Liver (tissue), 3 donors: ENCODE data around the gene UNKL.

Experiments used
- CTCF ChIP-seq: fragments of 150-350 bp; IDR thresholded peaks from 2 replicates; pipeline ENCODE4 v1.5.1; 2017; ENCODE audit warnings: improper control_type of control experiment, low read depth, low read length; ENCODE audit not compliant: missing input control
- EGR1 ChIP-seq, 2 donors: IDR thresholded peaks; 2 replicates each; pipeline ENCODE4 v1.6.1; 2016 to 2018; ENCODE audit warnings: antibody characterized with exemption in 2 of 2, low read depth in 2 of 2
- GABPA ChIP-seq, 2 donors: IDR thresholded peaks in 1 of 2; conservative IDR thresholded peaks in 1 of 2; 2 replicates each; pipeline ENCODE4 v1.6.1; 2016; ENCODE audit warnings: antibody characterized with exemption in 2 of 2, mild to moderate bottlenecking in 1 of 2, moderate library complexity in 1 of 2
- JUND ChIP-seq, 2 donors: IDR thresholded peaks; 2 replicates each; pipeline ENCODE4 v1.6.1; 2016; ENCODE audit warnings: antibody characterized with exemption in 2 of 2
- MAX ChIP-seq: IDR thresholded peaks from 2 replicates; pipeline ENCODE4 v1.6.1; 2016; ENCODE audit warnings: antibody characterized with exemption
- NR2F2 ChIP-seq: IDR thresholded peaks from 2 replicates; pipeline ENCODE4 v1.6.1; 2016; ENCODE audit warnings: antibody characterized with exemption
- REST ChIP-seq: IDR thresholded peaks from 2 replicates; pipeline ENCODE4 v1.6.1; 2016; ENCODE audit warnings: antibody characterized with exemption, mild to moderate bottlenecking
- RXRA ChIP-seq, 2 donors: IDR thresholded peaks; 2 replicates each; pipeline ENCODE4 v1.6.1; 2017 to 2018; ENCODE audit warnings: antibody characterized with exemption in 2 of 2, mild to moderate bottlenecking in 1 of 2
- SP1 ChIP-seq: IDR thresholded peaks from 2 replicates; pipeline ENCODE4 v1.6.1; 2018; ENCODE audit warnings: antibody characterized with exemption, mild to moderate bottlenecking
- TAF1 ChIP-seq: conservative IDR thresholded peaks from 2 replicates; pipeline ENCODE4 v1.6.1; 2016; ENCODE audit warnings: antibody characterized with exemption, mild to moderate bottlenecking
- ZBTB33 ChIP-seq: IDR thresholded peaks from 2 replicates; pipeline ENCODE4 v1.6.1; 2016; ENCODE audit warnings: antibody characterized with exemption
- donor health status: healthy.
- donor health status: healthy.

GRCh38 chr16:1375741-1376410 lies 38.6 kb downstream of the UNKL start:
- TF ChIP-seq CTCF: no peak
- TF ChIP-seq EGR1 (IDR thresholded peaks at IDR 0.05; ENCODE audit: low read depth in 2 of 2): no peak
- TF ChIP-seq MAX: no peak
- TF ChIP-seq ZBTB33: no peak
- TF ChIP-seq RXRA (IDR thresholded peaks at IDR 0.05): no peak
- TF ChIP-seq SP1: no peak
- TF ChIP-seq JUND (IDR thresholded peaks at IDR 0.05): no peak
- TF ChIP-seq REST: no peak
- TF ChIP-seq NR2F2: no peak
- TF ChIP-seq GABPA (IDR thresholded peaks at IDR 0.05 in 1 of 2, conservative IDR thresholded peaks at IDR 0.05 in 1 of 2): no peak
- no peak for TF ChIP-seq TAF1
